SHP77 treated with DMSO at 0.1 percent for 48 hours (cell line): Measurements from ENCODE around the gene GTF2F1.
"Not testable (repeated sequence)": the region's sequence is repeated elsewhere in the genome, so short reads cannot be mapped to it uniquely, and the experiment has no call there.

Experiments
- DNase-seq: peaks from one replicate; lab custom pipeline; 2025; lab: John Stamatoyannopoulos, UW

The GTF2F1 gene

GRCh38 chr19:6393074-6393982 lies at the start of gene GTF2F1:
TSS of gene GTF2F1 (minus strand) at chr19:6393164. CDS start at chr19:6392995, 169 bp downstream.
- DNase-seq = peak; percentile 94

DNA sequence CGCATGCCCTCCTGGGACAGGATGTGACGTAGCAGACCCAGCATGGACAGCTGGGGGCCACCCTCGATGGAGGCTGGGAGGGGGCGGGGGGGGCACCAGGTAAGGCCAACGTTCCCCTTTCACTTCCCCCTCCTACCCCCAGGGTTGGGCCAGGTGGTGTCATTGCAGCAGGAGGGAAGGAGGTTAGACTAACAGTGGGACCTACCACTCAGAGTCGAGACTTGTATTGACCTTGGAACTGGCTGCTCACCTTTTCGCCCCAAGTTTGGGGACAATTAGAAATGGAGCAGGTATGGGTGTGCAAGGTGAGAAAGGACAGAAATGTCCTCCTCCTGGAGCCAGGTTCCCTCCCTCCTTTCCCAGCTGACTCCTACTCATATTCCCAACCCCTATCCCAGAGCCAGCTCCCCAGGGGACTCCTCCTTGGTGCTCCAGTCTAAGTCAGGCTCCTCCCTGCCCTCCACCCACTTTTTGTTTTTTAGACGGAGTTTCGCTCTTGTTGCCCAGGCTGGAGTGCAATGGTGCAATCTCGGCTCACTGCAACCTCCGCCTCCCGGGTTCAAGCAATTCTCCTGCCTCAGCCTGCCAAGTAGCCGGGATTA lies 49.2 kb upstream of the GTF2F1 start:
- DNase-seq = no peak

- DNase-seq = no peak
These were observed 47.9 kb upstream of the GTF2F1 start for GRCh38 chr19:6440905-6441304.

DNA sequence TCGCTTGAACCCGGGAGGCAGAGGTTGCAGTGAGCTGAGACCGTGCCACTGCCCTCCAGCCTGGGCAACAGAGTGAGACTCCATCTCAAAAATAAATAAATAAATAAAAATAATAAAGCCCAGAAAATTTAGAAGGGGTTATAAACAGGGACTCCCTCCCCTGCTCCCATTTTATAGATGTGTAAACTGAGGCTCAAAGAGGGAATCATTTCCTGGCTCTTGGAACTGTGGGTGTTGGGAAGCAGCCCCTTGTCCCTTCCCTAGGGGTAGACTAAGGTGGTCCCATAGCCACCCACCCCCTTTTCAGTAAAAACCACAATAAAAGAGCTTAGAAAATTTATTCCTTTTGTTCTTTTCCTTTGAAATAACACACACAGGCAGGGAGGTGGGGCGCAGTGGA lies 46.8 kb upstream of the GTF2F1 start:
- no peak for DNase-seq

DNA sequence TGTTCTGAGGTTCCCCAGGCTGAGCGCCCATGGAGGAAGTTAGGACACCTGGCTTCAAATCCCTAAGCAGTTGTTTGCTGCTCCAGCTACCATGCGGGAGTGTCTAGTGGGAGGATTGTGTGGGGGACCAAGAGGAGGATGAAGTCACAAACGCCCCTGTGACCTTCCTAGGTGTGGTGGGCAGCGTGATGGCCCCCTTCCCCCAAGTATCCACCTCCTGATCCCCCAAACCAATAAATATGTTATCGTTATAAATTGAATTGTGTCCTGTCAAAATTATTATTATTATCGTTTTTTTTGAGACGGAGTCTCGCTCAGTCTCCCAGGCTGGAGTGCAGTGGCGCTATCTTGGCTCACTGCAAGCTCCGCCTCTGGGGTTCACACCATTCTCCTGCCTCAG lies 40.7 kb upstream of the GTF2F1 start, which contains the start of gene SLC25A41:
Gene SLC25A41 (minus strand): TSS at position 101 of the 400 bp plus-strand sequence. CDS start 70 bp downstream, at position 31.
- DNase-seq = no peak

- DNase-seq = no peak
These were observed 40.2 kb upstream of the GTF2F1 start for GRCh38 chr19:6433165-6433564.

- no peak for DNase-seq
These were observed 38.9 kb upstream of the GTF2F1 start for GRCh38 chr19:6431891-6432290.

- no peak for DNase-seq
These were observed 36.7 kb upstream of the GTF2F1 start for GRCh38 chr19:6429419-6430221.

DNA sequence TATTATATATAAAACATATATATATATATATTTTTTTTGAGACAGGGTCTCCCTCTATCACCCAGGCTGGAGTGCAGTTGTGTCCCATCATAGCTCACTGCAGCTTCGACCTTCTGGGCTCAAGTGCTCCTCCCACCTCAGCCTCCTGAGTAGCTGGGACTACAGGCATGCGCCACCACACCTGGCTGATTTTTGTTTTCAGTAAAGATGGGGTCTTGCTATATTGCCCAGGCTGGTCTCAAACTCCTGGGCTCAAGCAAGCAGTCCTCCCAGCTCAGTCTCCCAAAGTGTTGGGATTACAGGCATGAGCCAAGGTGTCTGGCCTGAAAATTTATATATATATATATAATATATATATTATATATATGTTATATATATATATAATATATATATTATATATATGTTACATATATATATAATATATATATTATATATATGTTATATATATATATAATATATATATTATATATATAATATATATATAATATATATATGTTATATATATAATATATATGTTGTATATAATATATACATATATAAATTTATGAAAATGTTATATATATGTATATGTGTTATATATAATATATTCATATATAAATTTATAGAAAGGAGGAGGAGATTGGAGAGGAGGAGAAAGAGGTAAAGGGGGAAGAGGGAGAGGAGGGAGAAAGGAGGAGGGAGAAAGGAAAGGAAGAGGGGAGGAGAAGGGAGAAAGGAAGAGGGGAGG lies 35.9 kb upstream of the GTF2F1 start:
- not testable (repeated sequence) for DNase-seq

GRCh38 chr19:6427131-6427530 lies 34.2 kb upstream of the GTF2F1 start:
- no peak for DNase-seq

GRCh38 chr19:6425732-6426620 lies 33.0 kb upstream of the GTF2F1 start:
- no peak for DNase-seq

DNA sequence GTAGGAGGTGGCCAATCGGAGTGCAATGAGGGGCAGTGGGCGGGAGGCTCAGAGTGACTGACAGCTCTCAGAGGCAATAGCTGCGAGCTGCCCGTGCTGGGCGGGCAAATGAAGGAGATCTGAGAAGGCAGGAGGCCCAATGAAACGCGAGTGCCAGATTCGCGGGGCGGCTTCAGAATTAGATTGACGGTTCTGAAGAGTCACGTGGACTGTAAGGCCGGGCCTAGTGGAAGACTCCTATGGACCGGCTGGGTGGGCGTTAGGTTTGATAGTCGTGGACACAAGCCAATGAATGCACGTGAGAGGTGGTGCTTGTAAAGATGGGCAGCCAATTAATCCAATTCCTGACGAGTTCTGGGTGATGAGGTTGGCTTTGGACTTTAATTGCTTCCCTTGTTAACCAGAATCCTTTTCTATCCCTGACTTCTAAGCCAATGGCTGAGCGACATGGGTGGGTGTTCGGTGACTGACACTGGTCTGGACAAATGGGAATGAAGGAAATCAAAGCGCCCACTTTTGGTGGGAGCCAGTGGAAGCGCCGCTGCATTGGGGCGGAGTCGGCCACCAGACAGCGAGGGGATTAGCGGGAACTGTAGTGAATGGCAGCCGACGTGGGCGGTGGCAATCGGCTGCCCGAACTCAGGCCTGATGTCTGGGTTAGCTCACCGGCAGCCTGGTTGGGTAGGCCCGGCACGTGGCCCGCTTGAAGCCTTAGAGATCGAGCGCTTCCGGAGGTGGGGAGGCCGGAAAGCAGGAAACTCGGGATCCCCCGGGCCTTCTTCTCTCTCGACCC lies 32.2 kb upstream of the GTF2F1 start:
- DNase-seq = peak; percentile 100

GRCh38 chr19:6424195-6424938 lies 31.4 kb upstream of the GTF2F1 start, which contains the start of gene KHSRP:
TSS of gene KHSRP (minus strand) at chr19:6424811. CDS start at chr19:6424701, 110 bp downstream.
- no peak for DNase-seq

DNA sequence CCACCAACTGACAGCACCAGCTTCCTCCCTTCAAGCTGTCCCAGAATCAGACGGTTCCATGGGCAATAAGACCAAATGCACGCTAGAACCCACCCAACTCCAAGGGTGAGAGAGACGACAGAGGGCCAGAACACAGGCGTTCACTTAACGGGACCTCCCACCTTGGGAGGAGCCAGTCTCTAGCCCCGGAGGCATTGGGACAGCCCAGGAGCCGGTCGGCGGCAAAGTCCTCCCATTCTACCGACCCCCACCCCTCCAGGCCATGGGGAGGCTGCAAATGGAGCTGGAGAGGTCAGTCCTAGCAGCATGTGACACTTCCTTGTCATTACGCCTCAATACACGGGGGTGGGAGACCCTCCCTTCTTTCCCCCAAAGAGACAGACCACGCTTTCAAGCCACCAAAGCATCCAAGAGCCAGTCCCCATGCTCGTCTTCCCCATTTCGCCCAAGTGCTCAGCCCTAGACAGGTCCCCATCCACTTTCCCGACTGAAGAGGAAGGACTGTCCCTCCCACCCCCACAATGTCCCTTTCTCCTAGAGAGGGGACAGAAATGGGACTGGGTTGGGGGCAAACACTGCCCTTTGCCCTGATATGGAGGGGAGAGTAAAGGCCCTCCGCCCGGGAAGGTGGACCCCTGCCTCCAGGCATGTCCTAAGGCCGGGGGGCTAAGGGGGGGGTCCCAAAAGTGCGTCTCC lies 30.7 kb upstream of the GTF2F1 start:
- DNase-seq = no peak

- no peak for DNase-seq
These were observed 28.4 kb upstream of the GTF2F1 start for GRCh38 chr19:6421075-6422014.

- no peak for DNase-seq
These were observed 25.6 kb upstream of the GTF2F1 start for GRCh38 chr19:6418562-6418932.
